Measurements from ENCODE around the gene CCDC40. TPM values are rescaled to one million over a fixed set of nuclear protein-coding genes. Genes with fewer than 3 reads are reported as not detected.

The CCDC40 gene
- total and polyA plus RNA-seq, 9 of the 15 experiments (the other 6 are each of a cell fraction or from before 2014, with no cell fraction given) = 0.07 to 0.33 TPM; not detected in 7

- TF ChIP-seq TFAP4 (CRISPR knock-in tag; IDR thresholded peaks at IDR 0.05; ENCODE audit: borderline replicate concordance) (no peak), ZNF764 (CRISPR knock-in tag; IDR thresholded peaks at IDR 0.05; ENCODE audit: low read depth) (no peak), CEBPG (CRISPR knock-in tag; IDR thresholded peaks at IDR 0.05) (0 out of 2 replicates have a peak, but pooled peaks have one; percentile 22), CEBPG (tag; conservative IDR thresholded peaks at IDR 0.05 in 1 of 2, IDR thresholded peaks at IDR 0.05 in 1 of 2) (no peak), ATF7 (IDR thresholded peaks at IDR 0.05) (no peak), ZBTB7A (IDR thresholded peaks at IDR 0.05; ENCODE audit: borderline replicate concordance, control insufficient read depth, low read depth, low read length) (no peak; the same call in 1 of the 2 replicates), ZNF551 (CRISPR knock-in tag; IDR thresholded peaks at IDR 0.05) (no peak), DLX4 (CRISPR knock-in tag; IDR thresholded peaks at IDR 0.05) (no peak), SMARCE1 (IDR thresholded peaks at IDR 0.05) (no peak), ZNF12 (CRISPR knock-in tag; IDR thresholded peaks at IDR 0.05) (no peak), ZBTB33 (CRISPR knock-in tag; IDR thresholded peaks at IDR 0.05) (no peak), SMARCC2 (IDR thresholded peaks at IDR 0.05; ENCODE audit: low read depth) (no peak), PHF20 (IDR thresholded peaks at IDR 0.05; ENCODE audit: partially characterized antibody) (peak; percentile 45)
- TF ChIP-seq, protein P1, sequence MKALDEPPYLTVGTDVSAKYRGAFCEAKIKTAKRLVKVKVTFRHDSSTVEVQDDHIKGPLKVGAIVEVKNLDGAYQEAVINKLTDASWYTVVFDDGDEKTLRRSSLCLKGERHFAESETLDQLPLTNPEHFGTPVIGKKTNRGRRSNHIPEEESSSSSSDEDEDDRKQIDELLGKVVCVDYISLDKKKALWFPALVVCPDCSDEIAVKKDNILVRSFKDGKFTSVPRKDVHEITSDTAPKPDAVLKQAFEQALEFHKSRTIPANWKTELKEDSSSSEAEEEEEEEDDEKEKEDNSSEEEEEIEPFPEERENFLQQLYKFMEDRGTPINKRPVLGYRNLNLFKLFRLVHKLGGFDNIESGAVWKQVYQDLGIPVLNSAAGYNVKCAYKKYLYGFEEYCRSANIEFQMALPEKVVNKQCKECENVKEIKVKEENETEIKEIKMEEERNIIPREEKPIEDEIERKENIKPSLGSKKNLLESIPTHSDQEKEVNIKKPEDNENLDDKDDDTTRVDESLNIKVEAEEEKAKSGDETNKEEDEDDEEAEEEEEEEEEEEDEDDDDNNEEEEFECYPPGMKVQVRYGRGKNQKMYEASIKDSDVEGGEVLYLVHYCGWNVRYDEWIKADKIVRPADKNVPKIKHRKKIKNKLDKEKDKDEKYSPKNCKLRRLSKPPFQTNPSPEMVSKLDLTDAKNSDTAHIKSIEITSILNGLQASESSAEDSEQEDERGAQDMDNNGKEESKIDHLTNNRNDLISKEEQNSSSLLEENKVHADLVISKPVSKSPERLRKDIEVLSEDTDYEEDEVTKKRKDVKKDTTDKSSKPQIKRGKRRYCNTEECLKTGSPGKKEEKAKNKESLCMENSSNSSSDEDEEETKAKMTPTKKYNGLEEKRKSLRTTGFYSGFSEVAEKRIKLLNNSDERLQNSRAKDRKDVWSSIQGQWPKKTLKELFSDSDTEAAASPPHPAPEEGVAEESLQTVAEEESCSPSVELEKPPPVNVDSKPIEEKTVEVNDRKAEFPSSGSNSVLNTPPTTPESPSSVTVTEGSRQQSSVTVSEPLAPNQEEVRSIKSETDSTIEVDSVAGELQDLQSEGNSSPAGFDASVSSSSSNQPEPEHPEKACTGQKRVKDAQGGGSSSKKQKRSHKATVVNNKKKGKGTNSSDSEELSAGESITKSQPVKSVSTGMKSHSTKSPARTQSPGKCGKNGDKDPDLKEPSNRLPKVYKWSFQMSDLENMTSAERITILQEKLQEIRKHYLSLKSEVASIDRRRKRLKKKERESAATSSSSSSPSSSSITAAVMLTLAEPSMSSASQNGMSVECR (CRISPR knock-in tag; IDR thresholded peaks at IDR 0.05) = peak; percentile 93; the same call in 1 of the 2 replicates
- TF ChIP-seq, protein P2, sequence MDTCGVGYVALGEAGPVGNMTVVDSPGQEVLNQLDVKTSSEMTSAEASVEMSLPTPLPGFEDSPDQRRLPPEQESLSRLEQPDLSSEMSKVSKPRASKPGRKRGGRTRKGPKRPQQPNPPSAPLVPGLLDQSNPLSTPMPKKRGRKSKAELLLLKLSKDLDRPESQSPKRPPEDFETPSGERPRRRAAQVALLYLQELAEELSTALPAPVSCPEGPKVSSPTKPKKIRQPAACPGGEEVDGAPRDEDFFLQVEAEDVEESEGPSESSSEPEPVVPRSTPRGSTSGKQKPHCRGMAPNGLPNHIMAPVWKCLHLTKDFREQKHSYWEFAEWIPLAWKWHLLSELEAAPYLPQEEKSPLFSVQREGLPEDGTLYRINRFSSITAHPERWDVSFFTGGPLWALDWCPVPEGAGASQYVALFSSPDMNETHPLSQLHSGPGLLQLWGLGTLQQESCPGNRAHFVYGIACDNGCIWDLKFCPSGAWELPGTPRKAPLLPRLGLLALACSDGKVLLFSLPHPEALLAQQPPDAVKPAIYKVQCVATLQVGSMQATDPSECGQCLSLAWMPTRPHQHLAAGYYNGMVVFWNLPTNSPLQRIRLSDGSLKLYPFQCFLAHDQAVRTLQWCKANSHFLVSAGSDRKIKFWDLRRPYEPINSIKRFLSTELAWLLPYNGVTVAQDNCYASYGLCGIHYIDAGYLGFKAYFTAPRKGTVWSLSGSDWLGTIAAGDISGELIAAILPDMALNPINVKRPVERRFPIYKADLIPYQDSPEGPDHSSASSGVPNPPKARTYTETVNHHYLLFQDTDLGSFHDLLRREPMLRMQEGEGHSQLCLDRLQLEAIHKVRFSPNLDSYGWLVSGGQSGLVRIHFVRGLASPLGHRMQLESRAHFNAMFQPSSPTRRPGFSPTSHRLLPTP (IDR thresholded peaks at IDR 0.05; ENCODE audit: borderline replicate concordance, extremely low read depth, insufficient read length) = no peak
Measured at GRCh38 chr17:80146121-80147034, 109.9 kb downstream of the CCDC40 start (continued).

Data from K562 (cell line).